ENCODE data around the gene ATOH7.
"Not testable (repeated sequence)": the region's sequence is repeated elsewhere in the genome, so short reads cannot be mapped to it uniquely, and the experiment has no call there.

ATOH7 gene

GRCh38 chr10:68231817-68232251 lies at the start of gene ATOH7:
Gene ATOH7, minus strand, starts transcription at chr10:68232113. Its CDS starts 436 bp downstream, at chr10:68231677.
- peak within 1 kb of the TSS; percentile 67 for H3K4me3 ChIP-seq (ENCODE audit: control insufficient read depth, low read depth, low read length)
- no peak for TF ChIP-seq CTCF (conservative IDR thresholded peaks at IDR 0.05; ENCODE audit: control insufficient read depth, insufficient read depth, low read depth, low read length)
- no peak for DNase-seq (ENCODE audit: low read depth)

DNA sequence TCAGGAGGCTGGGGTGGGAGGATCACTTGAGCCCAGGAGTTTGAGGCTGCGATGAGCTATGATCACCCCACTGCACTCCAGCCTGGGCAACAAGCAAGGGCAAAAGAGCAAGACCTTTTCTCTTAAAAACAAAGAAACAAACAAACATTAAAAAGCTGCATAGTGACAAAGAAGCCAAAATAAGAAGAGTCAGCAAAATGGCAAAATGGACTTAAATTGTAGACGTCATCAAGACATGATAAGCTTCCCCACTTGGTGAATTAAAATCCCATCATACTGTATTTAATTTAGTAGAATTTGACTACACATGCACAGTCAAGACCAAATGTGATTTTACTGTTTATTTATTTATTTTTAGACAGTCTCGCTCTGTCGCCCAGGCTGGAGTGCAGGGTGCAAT lies 48.8 kb upstream of the ATOH7 start:
- no peak overlapping the region for H3K4me3 ChIP-seq (ENCODE audit: control insufficient read depth, low read depth, low read length)
- TF ChIP-seq CTCF (conservative IDR thresholded peaks at IDR 0.05; ENCODE audit: control insufficient read depth, insufficient read depth, low read depth, low read length), result no peak
- no peak for DNase-seq (ENCODE audit: low read depth)

GRCh38 chr10:68278906-68279753 lies 47.2 kb upstream of the ATOH7 start:
- H3K4me3 ChIP-seq (ENCODE audit: control insufficient read depth, low read depth, low read length); DNase-seq (ENCODE audit: low read depth): not testable (repeated sequence)

DNA sequence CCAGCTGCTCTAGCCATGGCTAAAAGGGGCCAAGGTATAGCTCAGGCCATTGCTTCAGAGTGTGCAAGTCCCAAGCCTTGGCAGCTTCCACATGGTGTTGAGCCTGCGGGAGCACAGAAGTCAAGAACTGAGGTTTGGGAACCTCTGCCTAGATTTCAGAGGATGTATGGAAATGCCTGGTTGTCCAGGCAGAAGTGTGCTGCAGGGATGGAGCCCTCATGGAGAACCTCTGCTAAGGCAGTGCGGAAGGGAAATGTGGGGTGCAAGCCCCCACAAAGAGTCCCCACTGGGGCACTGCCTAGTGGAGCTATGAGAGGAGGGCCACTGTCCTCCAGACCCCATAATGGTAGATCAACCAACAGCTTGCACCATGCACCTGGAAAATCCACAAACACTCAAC lies 45.9 kb upstream of the ATOH7 start:
- not testable (repeated sequence) for DNase-seq (ENCODE audit: low read depth); H3K4me3 ChIP-seq (ENCODE audit: control insufficient read depth, low read depth, low read length)

DNA sequence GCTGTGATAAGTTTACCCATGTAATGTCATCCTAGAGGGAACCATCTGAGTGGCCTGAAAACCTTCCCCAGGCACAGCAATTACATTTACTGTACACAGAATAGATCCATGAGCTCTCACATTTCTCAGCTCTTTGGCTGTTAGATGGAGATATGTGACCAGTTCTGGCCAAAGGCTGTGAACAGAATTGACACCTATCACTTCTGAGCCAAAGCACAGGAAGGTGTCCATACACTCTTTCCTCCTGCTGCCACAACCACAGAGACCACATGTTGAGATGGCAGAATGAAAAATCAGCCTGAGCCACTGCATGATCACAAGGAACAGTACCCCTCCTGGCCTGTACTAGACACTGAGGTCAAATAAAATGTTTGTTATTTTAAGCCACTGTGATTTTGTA lies 44.3 kb upstream of the ATOH7 start:
- TF ChIP-seq CTCF (conservative IDR thresholded peaks at IDR 0.05; ENCODE audit: control insufficient read depth, insufficient read depth, low read depth, low read length), result no peak
- H3K4me3 ChIP-seq (ENCODE audit: control insufficient read depth, low read depth, low read length), result no peak overlapping the region
- DNase-seq (ENCODE audit: low read depth), result no peak

GRCh38 chr10:68275600-68276126 lies 43.8 kb upstream of the ATOH7 start:
- H3K4me3 ChIP-seq (ENCODE audit: control insufficient read depth, low read depth, low read length), result no peak overlapping the region
- no peak for TF ChIP-seq CTCF (conservative IDR thresholded peaks at IDR 0.05; ENCODE audit: control insufficient read depth, insufficient read depth, low read depth, low read length)
- DNase-seq (ENCODE audit: low read depth), result no peak

DNA sequence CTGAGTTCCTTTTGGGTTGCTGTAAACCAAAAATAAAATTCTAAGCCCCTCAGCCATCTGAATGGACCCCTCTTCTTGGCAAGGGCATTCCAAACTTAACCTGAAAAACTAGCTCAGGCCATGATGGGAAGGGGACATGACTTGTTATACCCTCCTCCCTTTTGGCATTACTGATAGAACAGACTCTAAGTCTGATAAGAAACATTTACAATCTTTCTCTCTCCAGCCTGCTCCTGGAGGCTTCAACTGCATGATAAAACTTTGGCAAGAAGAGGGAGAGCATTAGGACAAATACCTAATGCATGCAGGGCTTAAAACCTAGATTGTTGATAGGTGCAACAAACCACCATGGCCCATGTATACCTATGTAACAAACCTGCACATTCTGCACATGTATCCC lies 40.9 kb upstream of the ATOH7 start:
- no peak for DNase-seq (ENCODE audit: low read depth)
- no peak for TF ChIP-seq CTCF (conservative IDR thresholded peaks at IDR 0.05; ENCODE audit: control insufficient read depth, insufficient read depth, low read depth, low read length)
- H3K4me3 ChIP-seq (ENCODE audit: control insufficient read depth, low read depth, low read length), result no peak overlapping the region
